HG02610 (cell line): ENCODE measurements around the gene PLEKHA3.
"Not testable (repeated sequence)": the region's sequence is repeated elsewhere in the genome, so short reads cannot be mapped to it uniquely, and the experiment has no call there.

Source experiments
- ATAC-seq: cut with Tn5 transposase; IDR thresholded peaks from one replicate; pipeline ENCODE4 v1.9.1; 2021; ENCODE audit warnings: mild to moderate bottlenecking, moderate library complexity; ENCODE audit not compliant: unreplicated experiment

The PLEKHA3 gene

GRCh38 chr2:178480227-178481181 lies at the start of gene PLEKHA3:
TSS of gene PLEKHA3 (plus strand) at chr2:178480457. CDS start at chr2:178480870, 413 bp downstream.
- ATAC-seq, result peak; percentile 74

- no peak for ATAC-seq
Measured at GRCh38 chr2:178436662-178437061, 43.6 kb upstream of the PLEKHA3 start.

- no peak for ATAC-seq
Measured at GRCh38 chr2:178441426-178441825, 38.8 kb upstream of the PLEKHA3 start.

GRCh38 chr2:178448968-178449661 lies 31.1 kb upstream of the PLEKHA3 start:
- no peak for ATAC-seq

- no peak for ATAC-seq
Measured at GRCh38 chr2:178449700-178450523, 30.3 kb upstream of the PLEKHA3 start.

- ATAC-seq, result peak; percentile 43
Measured at GRCh38 chr2:178450524-178450773, 29.8 kb upstream of the PLEKHA3 start.

- peak; percentile 87 for ATAC-seq
Measured at GRCh38 chr2:178450774-178451525, 29.3 kb upstream of the PLEKHA3 start, which contains the start of the genes PJVK and PRKRA. TSS of gene PJVK (plus strand) at chr2:178451378. CDS start at chr2:178453410, 2,032 bp downstream. TSS of gene PRKRA (minus strand) at chr2:178451175. CDS start at chr2:178451030, 145 bp downstream.

- no peak for ATAC-seq
Measured at GRCh38 chr2:178452334-178452733, 27.9 kb upstream of the PLEKHA3 start.

- no peak for ATAC-seq
Measured at GRCh38 chr2:178452870-178453269, 27.4 kb upstream of the PLEKHA3 start.

GRCh38 chr2:178455947-178456346 lies 24.3 kb upstream of the PLEKHA3 start:
- ATAC-seq, result no peak

- no peak for ATAC-seq
Measured at GRCh38 chr2:178457390-178457886, 22.8 kb upstream of the PLEKHA3 start.

GRCh38 chr2:178469219-178469849 lies 10.9 kb upstream of the PLEKHA3 start:
- ATAC-seq, result no peak

- ATAC-seq, result not testable (repeated sequence)
Measured at GRCh38 chr2:178471313-178471712, 8.9 kb upstream of the PLEKHA3 start.

- no peak for ATAC-seq
Measured at GRCh38 chr2:178473373-178473772, 6.9 kb upstream of the PLEKHA3 start.

- ATAC-seq, result no peak
Measured at GRCh38 chr2:178473931-178474330, 6.3 kb upstream of the PLEKHA3 start.

- no peak for ATAC-seq
Measured at GRCh38 chr2:178474560-178474959, 5.7 kb upstream of the PLEKHA3 start.

GRCh38 chr2:178476477-178476876 lies 3.8 kb upstream of the PLEKHA3 start:
- ATAC-seq, result no peak

GRCh38 chr2:178477443-178478129 lies 2.7 kb upstream of the PLEKHA3 start:
- ATAC-seq, result no peak

GRCh38 chr2:178478130-178478438 lies 2.2 kb upstream of the PLEKHA3 start:
- no peak for ATAC-seq
